Measurements from ENCODE around the gene ARL16. TPM values are rescaled to one million over a fixed set of nuclear protein-coding genes. Genes with fewer than 3 reads are reported as not detected.

ARL16 gene, protein sequence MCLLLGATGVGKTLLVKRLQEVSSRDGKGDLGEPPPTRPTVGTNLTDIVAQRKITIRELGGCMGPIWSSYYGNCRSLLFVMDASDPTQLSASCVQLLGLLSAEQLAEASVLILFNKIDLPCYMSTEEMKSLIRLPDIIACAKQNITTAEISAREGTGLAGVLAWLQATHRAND
- total RNA-seq = 10 to 100 TPM; 17.9 to 19.2 TPM

GRCh38 chr17:81683584-81684441 lies at the start of gene ARL16, which contains the start of gene HGS:
Gene ARL16 (minus strand): TSS chr17:81683797. CDS start chr17:81683753, 44 bp downstream.
Gene HGS (plus strand): TSS chr17:81684011. CDS start chr17:81684067, 56 bp downstream.
- H3K27ac Mint-ChIP-seq = peak within 1 kb of the TSS; percentile 83
- H3K4me1 Mint-ChIP-seq = peaks cover 23% of the 10 kb centered on the region
- H3K9me3 Mint-ChIP-seq = no peaks in the 10 kb centered on the region
- H3K36me3 Mint-ChIP-seq = peaks cover 23% of the 10 kb centered on the region
- peak within 1 kb of the TSS; percentile 92 for H3K4me3 Mint-ChIP-seq
- H3K27me3 Mint-ChIP-seq = no peaks in the 10 kb centered on the region
- DNase-seq = peak; percentile 98

- no peak overlapping the region for H3K4me3 Mint-ChIP-seq
- H3K27me3 Mint-ChIP-seq = peaks cover 33% of the 10 kb centered on the region
- no peaks in the 10 kb centered on the region for H3K9me3 Mint-ChIP-seq
- H3K36me3 Mint-ChIP-seq = no peaks in the 10 kb centered on the region
- no peak overlapping the region for H3K27ac Mint-ChIP-seq
- H3K4me1 Mint-ChIP-seq = no peaks in the 10 kb centered on the region
- DNase-seq = no peak
These were observed 43.9 kb upstream of the ARL16 start for GRCh38 chr17:81727324-81728031.

GRCh38 chr17:81726004-81726403 lies 42.4 kb upstream of the ARL16 start:
- no peak overlapping the region for H3K27ac Mint-ChIP-seq
- no peak for DNase-seq
- H3K36me3 Mint-ChIP-seq = no peaks in the 10 kb centered on the region
- peaks cover 24% of the 10 kb centered on the region for H3K27me3 Mint-ChIP-seq
- no peaks in the 10 kb centered on the region for H3K4me1 Mint-ChIP-seq
- H3K4me3 Mint-ChIP-seq = no peak overlapping the region
- H3K9me3 Mint-ChIP-seq = no peaks in the 10 kb centered on the region

DNA sequence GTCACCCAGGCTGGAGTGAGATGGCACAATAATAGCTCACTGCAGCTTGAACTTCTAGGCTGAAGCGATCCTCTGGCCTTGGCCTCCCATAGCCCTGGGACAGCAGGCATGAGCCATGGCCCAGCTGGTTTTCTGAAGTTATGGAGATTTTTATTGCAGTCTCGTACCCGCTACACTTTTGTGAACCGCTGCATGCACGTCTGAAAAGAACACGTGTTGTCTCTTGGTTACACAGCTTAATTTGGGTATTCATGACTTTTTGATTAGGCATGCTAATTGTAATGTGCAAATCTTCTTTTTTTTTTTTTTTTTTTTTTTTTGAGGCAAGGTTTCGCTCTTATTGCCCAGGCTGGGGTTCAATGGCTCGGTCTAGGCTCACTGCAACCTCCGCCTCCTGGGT lies 41.8 kb upstream of the ARL16 start:
- H3K36me3 Mint-ChIP-seq = no peaks in the 10 kb centered on the region
- no peaks in the 10 kb centered on the region for H3K9me3 Mint-ChIP-seq
- no peaks in the 10 kb centered on the region for H3K4me1 Mint-ChIP-seq
- no peak for DNase-seq
- H3K27ac Mint-ChIP-seq = no peak overlapping the region
- no peak overlapping the region for H3K4me3 Mint-ChIP-seq
- H3K27me3 Mint-ChIP-seq = peaks cover 20% of the 10 kb centered on the region

DNA sequence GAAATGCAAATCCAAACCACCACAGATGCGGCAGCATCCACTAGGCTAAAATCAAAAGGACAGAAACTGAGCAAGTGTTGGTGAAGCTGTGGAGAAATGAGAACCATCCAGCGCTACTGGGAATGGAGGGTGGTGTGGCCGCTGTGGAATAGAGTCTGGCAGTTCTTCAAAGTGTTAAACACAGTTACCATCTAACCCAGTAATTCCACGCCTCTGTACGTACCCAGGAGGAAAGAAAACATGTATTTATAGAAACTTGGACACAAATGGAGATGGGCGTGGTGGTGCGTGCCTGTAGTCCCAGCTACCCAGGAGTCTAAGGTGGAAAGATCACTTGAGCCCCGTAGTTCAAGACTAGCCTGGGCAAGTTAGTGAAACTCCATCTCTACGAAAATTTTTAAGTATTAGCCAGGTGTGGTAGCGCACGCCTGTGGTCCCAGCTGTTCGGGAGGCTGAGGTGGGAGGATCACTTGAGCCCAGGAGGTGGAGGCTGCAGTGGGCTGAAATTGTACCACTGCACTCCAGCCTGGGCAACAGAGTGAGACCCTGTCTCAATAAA lies 40.1 kb upstream of the ARL16 start:
- H3K4me3 Mint-ChIP-seq = no peak overlapping the region
- H3K27me3 Mint-ChIP-seq = peaks cover 16% of the 10 kb centered on the region
- DNase-seq = no peak
- no peak overlapping the region for H3K27ac Mint-ChIP-seq
- peaks cover 2% of the 10 kb centered on the region for H3K36me3 Mint-ChIP-seq
- H3K4me1 Mint-ChIP-seq = no peaks in the 10 kb centered on the region
- H3K9me3 Mint-ChIP-seq = no peaks in the 10 kb centered on the region

GRCh38 chr17:81722184-81723120 lies 38.9 kb upstream of the ARL16 start:
- no peak for DNase-seq
- peaks cover 2% of the 10 kb centered on the region for H3K36me3 Mint-ChIP-seq
- H3K27me3 Mint-ChIP-seq = peaks cover 16% of the 10 kb centered on the region
- H3K4me3 Mint-ChIP-seq = no peak overlapping the region
- H3K9me3 Mint-ChIP-seq = no peaks in the 10 kb centered on the region
- no peak overlapping the region for H3K27ac Mint-ChIP-seq
- H3K4me1 Mint-ChIP-seq = no peaks in the 10 kb centered on the region

- Mint-ChIP-seq H3K27ac (no peak overlapping the region), H3K27me3 (peaks cover 10% of the 10 kb centered on the region), H3K4me3 (no peak overlapping the region), H3K36me3 (peaks cover 2% of the 10 kb centered on the region), H3K9me3 (no peaks in the 10 kb centered on the region), H3K4me1 (no peaks in the 10 kb centered on the region)
- DNase-seq = no peak
These were observed 36.9 kb upstream of the ARL16 start for GRCh38 chr17:81720267-81721071.

DNA sequence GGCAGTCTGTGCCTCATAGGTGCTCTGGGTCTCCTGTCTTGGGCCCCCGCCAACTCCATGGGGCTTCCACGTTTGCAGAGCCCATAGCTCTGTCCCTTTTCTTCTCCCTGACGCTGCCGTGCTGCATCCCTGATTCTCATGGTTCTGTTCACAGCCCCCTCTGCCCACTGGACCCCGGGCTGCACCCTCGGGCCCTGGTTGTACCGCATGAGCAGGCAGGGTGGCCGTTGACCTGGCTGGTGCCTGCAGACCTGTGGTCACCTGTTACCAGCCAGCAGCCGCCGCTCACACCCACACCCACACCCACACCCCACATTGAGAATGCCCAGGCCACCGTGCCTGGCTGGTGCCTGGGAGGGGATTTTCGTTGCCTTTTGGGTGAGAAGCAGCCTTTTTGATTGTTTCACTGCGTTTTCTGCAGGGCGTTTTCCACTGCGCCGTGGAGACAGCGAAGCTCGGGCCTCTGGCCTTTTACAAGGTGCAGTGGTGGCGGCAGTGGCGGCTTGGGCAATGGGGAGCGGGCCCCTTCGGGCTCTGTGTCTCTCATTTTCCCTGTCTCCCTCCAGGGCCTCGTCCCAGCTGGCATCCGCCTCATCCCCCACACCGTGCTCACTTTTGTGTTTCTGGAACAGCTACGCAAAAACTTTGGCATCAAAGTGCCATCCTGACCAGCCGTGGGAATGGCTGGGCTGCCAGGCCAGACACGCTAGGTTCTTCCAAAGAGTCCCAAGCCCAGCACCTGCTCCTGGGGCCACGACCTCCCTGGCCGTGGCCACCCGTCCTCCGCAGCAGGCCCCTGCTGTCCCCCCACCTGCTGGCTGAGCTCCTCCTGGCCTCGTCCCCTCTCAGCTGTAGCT lies 36.0 kb upstream of the ARL16 start:
- Mint-ChIP-seq H3K9me3 (no peaks in the 10 kb centered on the region), H3K4me1 (no peaks in the 10 kb centered on the region), H3K27ac (no peak overlapping the region), H3K4me3 (no peak overlapping the region), H3K36me3 (peaks cover 2% of the 10 kb centered on the region), H3K27me3 (peaks cover 10% of the 10 kb centered on the region)
- no peak for DNase-seq

GRCh38 chr17:81717766-81718089 lies 34.1 kb upstream of the ARL16 start:
- peaks cover 3% of the 10 kb centered on the region for H3K36me3 Mint-ChIP-seq

GRCh38 chr17:81717049-81717765 lies 33.6 kb upstream of the ARL16 start:
- Mint-ChIP-seq H3K4me1 (peaks cover 7% of the 10 kb centered on the region), H3K36me3 (peaks cover 5% of the 10 kb centered on the region), H3K9me3 (no peaks in the 10 kb centered on the region), H3K27ac (no peak overlapping the region), H3K27me3 (no peaks in the 10 kb centered on the region), H3K4me3 (no peak overlapping the region)
- DNase-seq = no peak

More at GRCh38 chr17:81717766-81718089, 34.1 kb upstream of the ARL16 start:
- H3K9me3 Mint-ChIP-seq = no peaks in the 10 kb centered on the region
- no peak overlapping the region for H3K27ac Mint-ChIP-seq
- H3K4me1 Mint-ChIP-seq = peaks cover 6% of the 10 kb centered on the region
- DNase-seq = no peak
- no peak overlapping the region for H3K4me3 Mint-ChIP-seq
- H3K27me3 Mint-ChIP-seq = no peaks in the 10 kb centered on the region

DNA sequence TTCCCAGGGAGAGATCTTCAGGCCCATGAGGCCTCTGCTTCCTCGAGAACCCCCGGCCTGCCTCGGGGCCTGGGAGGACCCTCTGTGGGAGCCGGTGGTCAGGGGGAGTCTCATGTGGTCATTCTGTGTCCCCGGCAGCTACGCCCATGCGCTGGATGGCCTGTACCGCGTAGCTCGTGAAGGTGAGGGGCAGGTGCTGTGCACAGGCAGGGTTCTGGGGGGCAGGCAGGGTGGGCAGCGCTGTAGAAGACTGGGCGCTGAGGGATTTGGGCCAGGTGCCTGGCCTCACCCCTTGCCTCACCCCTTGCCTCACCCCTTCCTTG lies 33.0 kb upstream of the ARL16 start:
- no peak overlapping the region for H3K27ac Mint-ChIP-seq
- H3K4me3 Mint-ChIP-seq = no peak overlapping the region

DNA sequence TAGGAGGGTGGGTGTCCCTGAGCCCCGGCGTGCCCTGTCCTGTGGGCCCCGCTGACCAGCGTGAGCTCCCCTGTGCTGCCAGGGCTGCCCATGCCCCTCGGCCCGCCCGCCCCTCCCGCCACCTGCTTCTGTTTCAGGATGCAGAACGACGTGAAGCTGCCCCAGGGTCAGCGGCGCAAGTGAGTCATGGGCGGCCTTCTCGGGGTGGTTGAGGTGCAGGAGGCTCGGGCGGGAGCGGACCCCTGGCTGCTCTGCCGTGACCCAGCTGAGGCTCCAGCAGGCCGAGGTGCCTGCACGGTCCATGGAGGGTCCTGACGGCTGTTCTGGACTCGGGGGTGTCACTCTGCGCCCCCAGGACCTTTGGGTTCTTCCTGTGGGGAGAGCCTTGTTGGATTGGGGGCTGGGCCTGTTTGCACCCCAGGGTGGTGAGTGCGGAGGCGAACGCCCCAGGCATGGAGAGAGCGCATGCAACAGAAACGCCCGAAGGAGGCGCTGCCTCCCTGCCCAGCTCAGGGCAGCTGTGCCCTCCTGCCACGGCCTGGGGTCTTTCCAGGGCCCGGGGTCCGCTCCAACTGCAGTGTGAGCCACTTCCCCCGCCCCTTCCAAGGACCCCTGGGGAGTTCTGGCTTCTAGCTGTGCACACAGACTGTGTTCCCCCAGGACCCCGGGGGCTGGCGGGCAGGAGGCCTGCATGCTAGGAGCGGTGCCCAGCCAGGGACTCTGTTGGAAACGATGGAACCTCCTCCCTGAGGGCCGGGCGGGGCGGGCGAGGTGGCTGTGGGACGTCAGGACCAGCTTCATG lies 32.5 kb upstream of the ARL16 start:
- no peaks in the 10 kb centered on the region for H3K27me3 Mint-ChIP-seq
- no peaks in the 10 kb centered on the region for H3K9me3 Mint-ChIP-seq
- DNase-seq = no peak
- peaks cover 5% of the 10 kb centered on the region for H3K36me3 Mint-ChIP-seq
- no peak overlapping the region for H3K4me3 Mint-ChIP-seq
- H3K27ac Mint-ChIP-seq = no peak overlapping the region
- peaks cover 8% of the 10 kb centered on the region for H3K4me1 Mint-ChIP-seq

More for the DNA sequence above, 33.0 kb upstream of the ARL16 start:
- Mint-ChIP-seq H3K4me1 (peaks cover 7% of the 10 kb centered on the region), H3K27me3 (no peaks in the 10 kb centered on the region), H3K36me3 (peaks cover 5% of the 10 kb centered on the region), H3K9me3 (no peaks in the 10 kb centered on the region)
- no peak for DNase-seq
